Duodenal mucosa (tissue), 2 donors: ENCODE data around the gene ORC2.
"Not testable (repeated sequence)": the region's sequence is repeated elsewhere in the genome, so short reads cannot be mapped to it uniquely, and the experiment has no call there.

Experiments used
- H3K27ac ChIP-seq: one replicate; pipeline ENCODE4 v1.7.0; 2013; ENCODE audit warnings: low read depth, low read length
- H3K27me3 ChIP-seq, 2 donors: one replicate each; pipeline ENCODE4 v1.7.0; 2013; ENCODE audit warnings: low read length in 2 of 2, control low read depth in 1 of 2; ENCODE audit not compliant: insufficient read depth in 2 of 2, control insufficient read depth in 1 of 2
- H3K36me3 ChIP-seq, 2 donors: one replicate each; pipeline ENCODE4 v1.7.0; 2013; ENCODE audit warnings: low read length in 2 of 2, control low read depth in 1 of 2; ENCODE audit not compliant: insufficient read depth in 2 of 2, control insufficient read depth in 1 of 2
- H3K4me1 ChIP-seq, 2 donors: one replicate each; pipeline ENCODE4 v1.7.0; 2013; ENCODE audit warnings: low read length in 2 of 2, control low read depth in 1 of 2; ENCODE audit not compliant: insufficient read depth in 2 of 2, control insufficient read depth in 1 of 2
- H3K4me3 ChIP-seq, 2 donors: one replicate each; pipeline ENCODE4 v1.7.0; 2013; ENCODE audit warnings: low read length in 2 of 2, low read depth in 1 of 2
- H3K9ac ChIP-seq, 2 donors: one replicate each; pipeline ENCODE4 v1.7.0; 2013; ENCODE audit warnings: low read length in 2 of 2, low read depth in 1 of 2
- H3K9me3 ChIP-seq, 2 donors: one replicate each; pipeline ENCODE4 v1.7.0; 2013; ENCODE audit warnings: low read length in 2 of 2, control low read depth in 1 of 2; ENCODE audit not compliant: control insufficient read depth in 1 of 2

The ORC2 gene

DNA sequence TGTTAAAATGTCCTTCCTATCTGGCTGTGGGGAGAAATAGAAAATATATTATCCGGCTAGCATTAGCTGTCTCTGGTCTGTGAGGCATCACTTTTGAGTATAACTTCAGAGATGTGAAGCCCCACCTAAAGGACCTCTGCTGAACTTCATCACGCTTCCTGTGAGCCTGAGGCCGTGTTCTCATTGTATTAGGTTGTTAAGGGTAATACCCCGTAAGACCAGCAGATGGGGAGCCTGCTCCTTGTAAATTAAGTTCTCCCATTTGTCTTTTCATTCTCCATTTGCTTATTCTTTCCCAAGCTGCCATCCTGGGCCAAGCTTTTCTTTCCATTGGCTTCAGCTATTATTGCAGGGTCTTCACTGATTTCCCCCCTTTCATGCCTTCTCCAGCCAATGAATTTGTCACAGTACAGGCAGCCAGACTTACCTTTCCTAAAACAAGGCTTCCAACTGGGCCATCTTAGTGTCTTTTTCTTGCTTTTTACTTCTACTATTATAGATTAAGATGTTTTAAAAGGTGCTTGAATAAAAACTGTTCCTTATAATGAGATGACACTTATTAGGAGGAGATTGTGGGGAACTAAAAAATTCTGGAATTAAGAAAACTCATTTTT lies 61.9 kb downstream of the ORC2 start:
- no peaks in the 10 kb centered on the region for H3K27me3 ChIP-seq
- H3K36me3 ChIP-seq = peaks cover 21 to 61% of the 10 kb centered on the region in 2 donors
- no peak overlapping the region for H3K27ac ChIP-seq
- H3K4me3 ChIP-seq = no peak overlapping the region
- no peaks in the 10 kb centered on the region for H3K9me3 ChIP-seq
- no peaks in the 10 kb centered on the region for H3K4me1 ChIP-seq
- no peak overlapping the region for H3K9ac ChIP-seq

DNA sequence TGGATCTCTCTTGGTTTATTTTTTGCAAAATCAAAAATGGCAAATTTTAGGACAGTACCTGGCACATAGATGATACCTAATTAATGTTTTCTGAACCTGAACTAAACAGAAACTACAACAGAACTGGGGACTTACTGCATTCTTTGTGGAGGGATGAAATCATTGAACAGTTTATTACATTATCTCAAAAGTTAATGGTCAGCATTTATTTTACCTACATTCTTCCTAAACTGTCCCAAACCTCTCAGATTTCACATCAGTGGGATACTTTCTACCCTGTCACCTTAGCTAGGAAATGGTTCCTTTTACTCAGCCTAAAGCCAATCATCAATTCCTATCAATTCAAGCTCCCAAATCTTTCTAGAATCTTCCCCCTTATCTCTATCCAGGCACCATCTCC lies 64.0 kb downstream of the ORC2 start:
- Histone ChIP-seq H3K27ac (no peak overlapping the region), H3K36me3 (peaks cover 18 to 71% of the 10 kb centered on the region in 2 donors), H3K9me3 (no peaks in the 10 kb centered on the region), H3K27me3 (no peaks in the 10 kb centered on the region), H3K4me1 (no peaks in the 10 kb centered on the region), H3K4me3 (no peak overlapping the region), H3K9ac (no peak overlapping the region)

DNA sequence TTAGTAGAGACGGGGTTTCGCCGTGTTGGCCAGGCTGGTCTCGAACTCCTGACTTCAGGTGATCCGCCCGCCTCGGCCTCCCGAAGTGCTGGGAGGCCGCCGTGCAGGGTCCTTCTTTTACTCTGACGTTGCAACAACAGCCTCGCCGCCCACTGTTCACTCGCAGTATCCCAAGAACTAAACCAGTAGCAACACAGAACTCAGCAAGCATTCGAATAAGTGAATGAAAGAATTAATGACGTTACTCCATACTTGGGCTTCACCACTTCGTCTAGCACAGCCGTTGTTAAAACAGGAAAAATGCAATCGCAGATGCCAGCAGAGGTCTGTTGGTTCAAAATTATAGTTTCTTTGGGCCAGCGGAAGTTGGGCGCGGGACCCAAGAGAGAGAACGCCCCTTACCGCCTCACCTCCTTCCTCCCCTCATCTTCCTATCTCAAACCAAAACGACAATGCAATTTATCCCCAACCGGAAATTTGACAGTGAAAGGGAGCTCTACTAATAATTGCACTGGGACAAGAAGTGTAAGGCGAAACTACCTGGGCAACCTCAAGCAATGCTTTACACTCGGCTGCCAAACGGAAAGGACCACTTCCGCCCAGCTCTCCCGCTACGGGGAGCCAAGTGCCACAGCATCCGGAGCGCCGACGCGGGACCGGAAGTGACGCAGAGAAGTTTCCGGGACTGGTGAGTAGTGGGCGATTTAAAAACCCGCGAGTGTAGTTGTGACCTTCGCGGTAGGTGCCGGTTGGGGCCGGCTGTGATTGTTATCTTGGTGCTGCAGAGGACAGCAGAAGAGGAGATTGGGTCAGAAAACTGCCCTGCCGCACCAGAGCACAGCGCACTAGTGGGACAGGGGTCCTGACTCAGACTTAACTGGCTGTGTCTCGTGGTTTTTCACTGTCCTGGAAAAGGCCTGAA lies 74.5 kb downstream of the ORC2 start, which contains the start of the genes NIF3L1 and PPIL3:
NIF3L1 (plus strand) TSS at position 668 of the 922 bp plus-strand sequence. CDS start 2,573 bp downstream, outside the sequence.
PPIL3 (minus strand) TSS at position 374 of the 922 bp plus-strand sequence. CDS start 1,462 bp downstream, outside the sequence.
- Histone ChIP-seq H3K4me1 (peaks cover 6 to 17% of the 10 kb centered on the region in 2 donors), H3K27ac (peak within 1 kb of the TSS; percentile 93), H3K9ac (peak within 1 kb of the TSS; percentile 88 to 99), H3K27me3 (no peaks in the 10 kb centered on the region), H3K4me3 (peak within 1 kb of the TSS; percentile 82 to 100), H3K36me3 (peaks cover 0 to 24% of the 10 kb centered on the region in 2 donors), H3K9me3 (no peaks in the 10 kb centered on the region)

DNA sequence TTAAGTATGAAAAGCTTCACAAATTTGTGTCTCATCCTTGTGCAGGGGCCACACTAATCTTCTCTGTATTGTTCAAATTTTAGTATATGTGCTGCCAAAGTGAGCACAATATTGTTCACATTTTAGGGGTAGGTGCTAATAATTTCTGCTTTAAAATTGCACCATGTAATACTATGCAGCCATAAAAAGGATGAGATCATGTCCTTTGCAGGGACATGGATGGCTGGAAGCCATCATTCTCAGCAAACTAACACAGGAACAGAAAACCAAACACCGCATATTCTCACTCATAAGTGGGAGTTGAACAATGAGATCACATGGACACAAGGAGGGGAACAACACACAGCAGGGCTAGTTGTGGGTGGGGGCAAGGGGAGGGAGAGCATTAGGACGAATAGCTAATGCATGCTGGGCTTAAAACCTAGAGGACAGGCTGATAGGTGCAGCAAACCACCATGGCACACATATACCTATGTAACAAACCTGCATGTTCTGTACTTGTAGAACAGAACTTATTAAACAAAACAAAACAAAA lies 81.7 kb downstream of the ORC2 start:
- H3K36me3 ChIP-seq = peaks cover 20 to 41% of the 10 kb centered on the region in 2 donors
- not testable (repeated sequence) for H3K4me3 ChIP-seq, H3K27ac ChIP-seq, H3K9ac ChIP-seq, H3K4me1 ChIP-seq, H3K9me3 ChIP-seq, H3K27me3 ChIP-seq

DNA sequence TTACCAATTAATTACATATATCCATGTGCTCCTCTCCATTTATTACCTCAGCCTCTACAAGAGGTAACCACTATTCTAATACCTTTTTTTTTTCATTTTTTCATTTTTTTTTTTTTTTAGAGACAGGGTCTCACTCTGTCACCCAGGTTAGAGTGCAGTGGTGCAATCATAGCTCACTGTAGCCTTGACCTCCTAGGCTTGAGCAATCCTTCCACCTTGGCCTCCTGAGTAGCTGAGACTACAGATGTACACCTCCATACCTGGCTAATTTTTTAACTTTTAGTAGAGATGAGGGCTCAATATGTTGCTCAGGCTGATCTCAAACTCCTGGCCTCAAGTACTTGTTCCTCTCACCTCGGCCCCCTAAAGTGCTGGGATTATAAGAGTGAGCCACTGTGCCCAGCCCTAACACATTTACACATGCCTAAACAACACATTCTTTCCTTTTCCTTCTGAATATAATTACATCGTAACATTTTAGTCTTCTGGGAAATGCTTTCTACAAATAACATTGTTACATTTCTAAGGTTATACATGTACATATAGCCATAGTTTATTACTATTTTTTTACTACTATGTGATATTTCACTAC lies 85.1 kb downstream of the ORC2 start:
- no peaks in the 10 kb centered on the region for H3K27me3 ChIP-seq
- no peaks in the 10 kb centered on the region for H3K4me1 ChIP-seq
- H3K27ac ChIP-seq = no peak overlapping the region
- peaks cover 21 to 33% of the 10 kb centered on the region in 2 donors for H3K36me3 ChIP-seq
- H3K9ac ChIP-seq = no peak overlapping the region
- H3K9me3 ChIP-seq = no peaks in the 10 kb centered on the region
- H3K4me3 ChIP-seq = no peak overlapping the region

DNA sequence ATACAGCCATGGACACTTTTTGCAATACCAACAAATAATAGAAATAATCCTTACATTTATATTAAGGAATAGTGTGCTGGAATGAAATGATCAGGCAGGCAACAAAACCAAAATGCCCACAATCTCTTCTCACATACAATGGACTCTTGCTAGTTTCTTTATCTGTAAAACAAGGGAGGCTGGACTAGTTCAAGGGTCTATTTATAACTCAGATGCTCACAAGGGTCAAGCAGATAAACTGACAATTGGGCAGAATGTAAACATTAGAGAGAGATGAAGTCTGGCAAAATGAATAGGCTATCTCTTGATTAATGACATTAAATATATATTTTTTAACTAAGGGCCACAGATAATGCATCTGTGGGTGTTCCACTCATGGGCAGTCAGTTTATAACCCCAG lies 86.0 kb downstream of the ORC2 start:
- Histone ChIP-seq H3K27ac (no peak overlapping the region), H3K4me1 (no peaks in the 10 kb centered on the region), H3K9ac (no peak overlapping the region), H3K4me3 (no peak overlapping the region), H3K9me3 (no peaks in the 10 kb centered on the region), H3K27me3 (no peaks in the 10 kb centered on the region), H3K36me3 (peaks cover 21 to 42% of the 10 kb centered on the region in 2 donors)

DNA sequence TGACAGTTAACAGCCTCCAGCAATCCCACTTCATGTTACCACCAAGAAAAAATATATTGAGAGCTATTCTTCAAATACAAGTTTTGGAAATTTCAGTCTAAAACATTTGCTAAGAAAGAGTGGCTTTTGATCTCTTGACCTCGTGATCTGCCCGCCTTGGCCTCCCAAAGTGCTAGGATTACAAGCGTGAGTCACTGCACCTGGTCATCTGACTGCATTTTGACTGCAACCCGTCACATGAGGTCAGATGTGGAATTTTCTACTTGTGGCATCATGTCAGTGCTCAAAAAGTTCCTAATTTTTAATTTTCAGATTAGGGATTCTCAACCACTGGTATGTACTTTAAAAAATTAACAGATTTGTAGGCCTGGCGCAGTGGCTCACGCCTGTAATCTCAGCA lies 89.9 kb downstream of the ORC2 start:
- no peaks in the 10 kb centered on the region for H3K9me3 ChIP-seq
- no peaks in the 10 kb centered on the region for H3K4me1 ChIP-seq
- no peak overlapping the region for H3K27ac ChIP-seq
- H3K4me3 ChIP-seq = no peak overlapping the region
- peaks cover 9 to 23% of the 10 kb centered on the region in 2 donors for H3K36me3 ChIP-seq
- no peaks in the 10 kb centered on the region for H3K27me3 ChIP-seq
- no peak overlapping the region for H3K9ac ChIP-seq

DNA sequence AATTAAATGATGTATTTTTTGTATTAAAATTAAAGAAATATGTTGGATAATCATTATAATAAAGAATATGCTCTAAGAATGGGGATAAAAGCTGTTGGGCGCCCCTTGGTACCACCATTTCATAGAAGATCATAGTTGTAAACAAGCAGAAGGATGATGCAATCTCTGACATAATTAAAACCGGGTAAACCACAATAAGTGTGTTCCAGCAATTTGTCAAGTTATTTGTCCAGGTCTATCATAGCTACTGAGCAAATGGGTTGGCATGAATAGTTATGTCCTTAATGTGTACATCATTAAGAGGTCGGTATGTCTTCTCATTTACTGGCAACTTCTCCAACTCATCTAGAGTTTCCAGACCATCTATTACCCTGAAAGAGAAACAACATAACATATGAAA lies 92.3 kb downstream of the ORC2 start:
- no peaks in the 10 kb centered on the region for H3K9me3 ChIP-seq
- H3K4me3 ChIP-seq = no peak overlapping the region
- peaks cover 0 to 15% of the 10 kb centered on the region in 2 donors for H3K36me3 ChIP-seq
- H3K27ac ChIP-seq = no peak overlapping the region
- H3K27me3 ChIP-seq = no peaks in the 10 kb centered on the region
- H3K4me1 ChIP-seq = no peaks in the 10 kb centered on the region
- no peak overlapping the region for H3K9ac ChIP-seq

DNA sequence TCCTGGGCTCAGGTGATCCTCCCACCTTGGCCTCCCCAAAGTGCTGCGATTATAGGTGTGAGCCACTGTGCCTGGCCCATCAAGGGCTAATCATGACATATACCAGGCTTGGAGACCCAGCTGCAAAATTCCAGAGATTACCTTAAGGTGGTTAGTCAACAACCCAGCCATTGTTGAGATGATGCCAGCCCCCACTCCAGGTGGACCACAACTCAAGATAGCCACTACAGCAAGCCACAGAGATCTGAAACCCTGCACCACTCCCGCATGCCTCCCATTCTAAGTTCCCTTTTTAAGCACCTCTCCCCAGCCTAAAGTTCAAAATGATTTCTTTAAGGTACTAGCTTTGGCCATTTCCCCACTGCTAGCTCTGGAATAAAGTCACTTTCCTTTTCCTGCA lies 94.4 kb downstream of the ORC2 start:
- no peak overlapping the region for H3K4me3 ChIP-seq
- H3K27ac ChIP-seq = no peak overlapping the region
- peaks cover 0 to 13% of the 10 kb centered on the region in 2 donors for H3K36me3 ChIP-seq
- no peaks in the 10 kb centered on the region for H3K9me3 ChIP-seq
- H3K4me1 ChIP-seq = peaks cover 3% of the 10 kb centered on the region in 2 donors
- no peaks in the 10 kb centered on the region for H3K27me3 ChIP-seq
- H3K9ac ChIP-seq = no peak overlapping the region
